ENCODE data around the gene LMBRD2.

GRCh38 chr5:36156121-36156601, 4.5 kb upstream of the LMBRD2 start:
- TF ChIP-seq CTCF (conservative IDR thresholded peaks at IDR 0.05 in 1 of 2, IDR thresholded peaks at IDR 0.05 in 1 of 2; ENCODE audit: extremely low read depth in 1 of 2, insufficient read depth in 1 of 2, low read depth in 1 of 2, low read length in 2 of 2) (no peak), EZH2 (IDR thresholded peaks at IDR 0.05; ENCODE audit: borderline replicate concordance, low read length) (no peak)

All from mammary epithelial cell (primary cell).